B cell (primary cell): ENCODE results near the gene PGAM2. TPM values are rescaled to one million over a fixed set of nuclear protein-coding genes. Genes with fewer than 3 reads are reported as not detected.

Experiments used
- ATAC-seq: fragments of 200-7000 bp; cut with Tn5 transposase; one replicate; pipeline ENCODE4 v1.10.0; 2021; ENCODE audit warnings: low read depth, mild to moderate bottlenecking, moderate number of reproducible peaks, moderate library complexity
- CTCF ChIA-PET: fragments of 350-600 bp; sonication (Branson Sonifier 250); formaldehyde crosslinking; loops from one replicate; lab custom pipeline; 2021; ENCODE audit warnings: antibody characterized with exemption, inconsistent platforms; lab: Charles Lee
- POLR2A ChIA-PET: fragments of 350-600 bp; sonication (Branson Sonifier 250); formaldehyde crosslinking; loops from one replicate; lab custom pipeline; 2021; ENCODE audit warnings: antibody characterized with exemption; lab: Charles Lee
- DNase-seq: peaks from one replicate; pipeline ENCODE4 v3.0.0; 2013
- H2AFZ ChIP-seq: 2 replicates; pipeline ENCODE4 v1.6.1; 2012; ENCODE audit warnings: mild to moderate bottlenecking, low read depth, low read length; ENCODE audit not compliant: insufficient read depth, poor library complexity, severe bottlenecking
- H3K27ac ChIP-seq, 2 donors: 1 replicate in 1 of 2; 2 replicates in 1 of 2; pipeline ENCODE4 v1.5.1; 2012 to 2013; ENCODE audit warnings: low read length in 2 of 2, mild to moderate bottlenecking in 2 of 2, moderate library complexity in 1 of 2
- H3K27me3 ChIP-seq, 4 experiments: fragments of 200-600 bp in 1 of 4; sonication (generic) in 1 of 4; replicated peaks in 1 of 4; 1 replicate in 2 of 4; 2 replicates in 2 of 4; pipeline versions ENCODE4 v1.6.1 to v1.7.0; 2013 to 2016; ENCODE audit warnings: low read length in 3 of 4, mild to moderate bottlenecking in 2 of 4, mixed read lengths in 1 of 4, moderate library complexity in 1 of 4; ENCODE audit not compliant: insufficient read depth in 4 of 4, control insufficient read depth in 3 of 4; ENCODE audit errors: control extremely low read depth in 1 of 4
- H3K36me3 ChIP-seq, 2 experiments: replicated peaks in 1 of 2; 1 replicate in 1 of 2; 2 replicates in 1 of 2; pipeline versions ENCODE4 v1.6.1 to v1.7.1; 2013; ENCODE audit warnings: low read length in 1 of 2; ENCODE audit not compliant: insufficient read depth in 2 of 2, control insufficient read depth in 1 of 2; ENCODE audit errors: control extremely low read depth in 1 of 2, extremely low read depth in 1 of 2
- H3K4me1 ChIP-seq, 2 donors: fragments of 200-600 bp in 1 of 2; sonication (generic) in 1 of 2; 1 replicate in 1 of 2; 2 replicates in 1 of 2; pipeline versions ENCODE4 v1.5.1 to v1.6.1; 2013 to 2017; ENCODE audit warnings: low read length in 2 of 2; ENCODE audit not compliant: control insufficient read depth in 2 of 2, insufficient read depth in 2 of 2
- H3K4me2 ChIP-seq: replicated peaks from 2 replicates; pipeline ENCODE3; 2012; ENCODE audit warnings: mild to moderate bottlenecking, low read depth, low read length; ENCODE audit not compliant: poor library complexity, severe bottlenecking
- H3K4me3 ChIP-seq, 5 experiments: fragments of 200-600 bp in 1 of 5; sonication (generic) in 1 of 5; 1 replicate in 3 of 5; 2 replicates in 2 of 5; pipeline versions ENCODE4 v1.5.1 to v1.7.0; 2011 to 2016; ENCODE audit warnings: low read length in 4 of 5, mild to moderate bottlenecking in 4 of 5, low read depth in 2 of 5, control low read depth in 1 of 5, moderate library complexity in 1 of 5; ENCODE audit not compliant: insufficient read depth in 1 of 5; ENCODE audit errors: control extremely low read depth in 1 of 5, extremely low read depth in 1 of 5
- H3K79me2 ChIP-seq: fragments of 200-600 bp; sonication (generic); one replicate; pipeline ENCODE4 v1.6.0; 2016; ENCODE audit warnings: low read length; ENCODE audit not compliant: control insufficient read depth, insufficient read depth
- H3K9ac ChIP-seq: fragments of 200-600 bp; sonication (generic); 2 replicates; pipeline ENCODE4 v1.6.1; 2017; ENCODE audit warnings: mild to moderate bottlenecking, low read length, moderate library complexity
- H3K9me3 ChIP-seq, 3 donors: one replicate each; pipeline versions ENCODE4 v1.6.1 to v1.7.1; 2013; ENCODE audit warnings: low read length in 2 of 3; ENCODE audit not compliant: control insufficient read depth in 2 of 3, insufficient read depth in 1 of 3; ENCODE audit errors: control extremely low read depth in 1 of 3
- H4K20me1 ChIP-seq: 2 replicates; pipeline ENCODE4 v1.6.0; 2012; ENCODE audit warnings: mild to moderate bottlenecking, low read length; ENCODE audit not compliant: insufficient read depth, control insufficient read depth, poor library complexity, severe bottlenecking
- H3K27ac Mint-ChIP-seq: one replicate; pipeline ENCODE4 v1.8.0; 2021; ENCODE audit warnings: mixed read lengths
- H3K27me3 Mint-ChIP-seq: one replicate; pipeline ENCODE4 v1.8.0; 2021; ENCODE audit warnings: mixed read lengths
- H3K4me1 Mint-ChIP-seq: one replicate; pipeline ENCODE4 v1.8.0; 2021; ENCODE audit warnings: mixed read lengths
- H3K4me3 Mint-ChIP-seq: one replicate; pipeline ENCODE4 v1.8.0; 2021; ENCODE audit warnings: mixed read lengths
- H3K9me3 Mint-ChIP-seq: one replicate; pipeline ENCODE4 v1.8.0; 2022; ENCODE audit warnings: mixed read lengths; ENCODE audit not compliant: insufficient read depth
- EZH2 ChIP-seq: IDR thresholded peaks from 2 replicates; pipeline ENCODE4 v1.6.1; 2012; ENCODE audit warnings: borderline replicate concordance, low read depth, mild to moderate bottlenecking, moderate library complexity, low read length; ENCODE audit not compliant: insufficient read depth, poor library complexity, severe bottlenecking
- WGBS: methylation state at CpG from one replicate; pipeline ENCODE4 v1.1.5; 2013; ENCODE audit warnings: missing lambda C conversion rate; ENCODE audit not compliant: insufficient coverage; 5-methylcytosine and 5-hydroxymethylcytosine counted together
- intact Hi-C: fragments of 100-400 bp; cut with micrococcal nuclease; formaldehyde crosslinking; loops from one replicate; pipeline ENCODE4 v1.10.0; 2022
- polyA plus RNA-seq: library from polyadenylated mRNA; depleted of rRNA; stranded (reverse); fragments of >200 nt; gene quantifications from 2 replicates; pipeline ENCODE4 v1.2.3, GENCODE V29; 2012
- total RNA-seq, 2 donors: library from RNA; stranded (reverse); fragments of 120-200 nt in 1 of 2; gene quantifications; 1 replicate in 1 of 2; 2 replicates in 1 of 2; pipeline versions ENCODE4 v1.2.3 to v1.2.4, GENCODE V29; 2013 to 2022
- TF ChIP-seq, protein P1 (sequence below): fragments of 200-600 bp; IDR thresholded peaks from one replicate; pipeline ENCODE4 v1.8.0; 2022; ENCODE audit warnings: antibody characterized with exemption, mild to moderate bottlenecking

Gene PGAM2
- total and polyA plus RNA-seq, 2 donors (not counting 1 experiment from before 2014, with no cell fraction given): 0.69 to 3.2 TPM

DNA sequence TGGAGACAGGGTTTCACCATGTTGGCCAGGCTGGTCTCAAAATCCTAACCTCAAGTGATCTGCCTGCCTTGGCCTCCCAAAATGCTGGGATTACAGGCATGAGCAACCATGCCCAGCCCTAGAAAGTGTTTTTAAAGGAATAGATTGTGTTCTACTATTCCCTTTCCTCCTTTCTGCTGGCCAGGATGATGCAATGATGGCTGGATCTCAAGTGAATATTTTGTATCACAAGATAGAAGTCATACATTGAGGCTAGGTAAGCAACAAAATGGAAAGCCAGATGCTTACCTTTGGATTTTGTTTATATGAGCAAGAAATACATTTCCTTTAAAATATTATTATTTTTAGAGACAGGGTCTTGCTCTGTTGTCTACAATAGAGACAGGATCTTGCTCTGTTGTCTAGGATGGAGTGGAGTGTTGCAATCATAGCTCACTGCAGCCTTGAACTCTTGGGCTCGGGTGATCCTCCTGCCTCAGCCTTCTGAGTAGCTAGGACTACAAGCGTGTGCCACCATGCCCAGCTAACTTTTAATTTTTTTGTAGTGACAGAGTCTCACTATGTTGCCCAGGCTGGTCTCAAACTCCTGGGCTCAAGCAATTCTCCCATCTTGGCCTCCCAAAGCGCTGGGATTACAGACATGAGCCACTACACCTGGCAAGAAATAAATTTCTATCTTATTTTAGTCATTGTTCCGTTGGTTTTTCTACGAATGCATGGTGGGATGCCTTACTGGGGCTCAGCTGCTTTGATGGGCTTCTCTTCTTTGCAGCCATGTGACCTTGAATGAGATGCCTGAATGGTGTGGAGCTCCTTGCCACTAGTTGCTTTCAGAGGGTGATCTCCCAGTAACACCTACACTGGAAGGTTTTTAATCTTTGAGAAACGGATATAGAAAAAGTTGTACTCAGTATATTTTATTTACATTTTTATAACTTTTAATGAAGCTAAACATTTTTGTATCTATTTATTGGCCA, 33.0 kb upstream of the PGAM2 start:
- DNase-seq (no peak), ATAC-seq (no peak)
- Histone ChIP-seq H3K4me2 (peak overlapping the region; percentile 57), H3K36me3 (no peaks in the 10 kb centered on the region), H3K4me1 (peaks cover 40 to 92% of the 10 kb centered on the region in 2 donors), H3K79me2 (no peaks in the 10 kb centered on the region), H3K9ac (no peak overlapping the region), H3K27me3 (no peaks in the 10 kb centered on the region), H3K4me3 (no peak overlapping the region), H4K20me1 (no peaks in the 10 kb centered on the region), H2AFZ (no peak overlapping the region), H3K9me3 (peaks cover 0 to 3% (median 0%) of the 10 kb centered on the region in 3 donors), H3K27ac (peak overlapping the region; percentile 78 to 84)
- Mint-ChIP-seq H3K27ac (peak overlapping the region; percentile 87), H3K27me3 (no peaks in the 10 kb centered on the region), H3K9me3 (no peaks in the 10 kb centered on the region), H3K4me3 (no peak overlapping the region), H3K4me1 (peaks cover 81% of the 10 kb centered on the region)
- intact Hi-C loops: no loop called here
- CTCF ChIA-PET: interaction anchor here (1.0 to 1.5 kb wide), 8 partner anchors 11 to 103 kb away, joined by 3 to 4 read pairs (median 3); no protein-coding TSS in a partner anchor
- POLR2A ChIA-PET: interaction anchor here (0.9 to 2.1 kb wide), 3 partner anchors 17 to 103 kb away, joined by 3 to 21 read pairs (median 3); partner anchors contain the start of gene YKT6
- WGBS: 100% methylated on average over 2 of the region's 6 CpGs
- no peak for TF ChIP-seq EZH2
- TF ChIP-seq, protein P1, sequence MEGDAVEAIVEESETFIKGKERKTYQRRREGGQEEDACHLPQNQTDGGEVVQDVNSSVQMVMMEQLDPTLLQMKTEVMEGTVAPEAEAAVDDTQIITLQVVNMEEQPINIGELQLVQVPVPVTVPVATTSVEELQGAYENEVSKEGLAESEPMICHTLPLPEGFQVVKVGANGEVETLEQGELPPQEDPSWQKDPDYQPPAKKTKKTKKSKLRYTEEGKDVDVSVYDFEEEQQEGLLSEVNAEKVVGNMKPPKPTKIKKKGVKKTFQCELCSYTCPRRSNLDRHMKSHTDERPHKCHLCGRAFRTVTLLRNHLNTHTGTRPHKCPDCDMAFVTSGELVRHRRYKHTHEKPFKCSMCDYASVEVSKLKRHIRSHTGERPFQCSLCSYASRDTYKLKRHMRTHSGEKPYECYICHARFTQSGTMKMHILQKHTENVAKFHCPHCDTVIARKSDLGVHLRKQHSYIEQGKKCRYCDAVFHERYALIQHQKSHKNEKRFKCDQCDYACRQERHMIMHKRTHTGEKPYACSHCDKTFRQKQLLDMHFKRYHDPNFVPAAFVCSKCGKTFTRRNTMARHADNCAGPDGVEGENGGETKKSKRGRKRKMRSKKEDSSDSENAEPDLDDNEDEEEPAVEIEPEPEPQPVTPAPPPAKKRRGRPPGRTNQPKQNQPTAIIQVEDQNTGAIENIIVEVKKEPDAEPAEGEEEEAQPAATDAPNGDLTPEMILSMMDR: no peak
